Mononuclear cell (primary cell): ENCODE data around the gene SLC17A7. TPM values are rescaled to one million over a fixed set of nuclear protein-coding genes. Genes with fewer than 3 reads are reported as not detected.

Experiments
- H3K27me3 ChIP-seq: 2 replicates; pipeline ENCODE4 v1.6.0; 2011; ENCODE audit warnings: low read length, control low read depth; ENCODE audit not compliant: insufficient read depth
- H3K4me1 ChIP-seq: 2 replicates; pipeline ENCODE4 v1.5.1; 2011; ENCODE audit warnings: mild to moderate bottlenecking, low read length, control low read depth; ENCODE audit not compliant: insufficient read depth
- H3K4me3 ChIP-seq: 2 replicates; pipeline ENCODE4 v1.5.1; 2011; ENCODE audit warnings: mild to moderate bottlenecking, low read length, moderate library complexity
- H3K9me3 ChIP-seq: 2 replicates; pipeline ENCODE4 v1.5.1; 2011; ENCODE audit warnings: low read depth, mild to moderate bottlenecking, control low read depth, low read length
- total RNA-seq: library from RNA; depleted of rRNA; stranded (reverse); fragments of >200 nt; gene quantifications from one replicate; pipeline ENCODE4 v1.2.3, GENCODE V29; 2012

SLC17A7 gene
- total RNA-seq, 1 donor = not detected

GRCh38 chr19:49419173-49419572 is 22.2 kb downstream of the SLC17A7 start:
- Histone ChIP-seq H3K9me3 (no peaks in the 10 kb centered on the region), H3K27me3 (peaks cover 56% of the 10 kb centered on the region), H3K4me3 (no peak overlapping the region), H3K4me1 (peaks cover 31% of the 10 kb centered on the region)

GRCh38 chr19:49418511-49418910 is 22.8 kb downstream of the SLC17A7 start:
- Histone ChIP-seq H3K4me1 (peaks cover 27% of the 10 kb centered on the region), H3K9me3 (no peaks in the 10 kb centered on the region), H3K27me3 (peaks cover 49% of the 10 kb centered on the region), H3K4me3 (no peak overlapping the region)

- H3K9me3 ChIP-seq = no peaks in the 10 kb centered on the region
- peaks cover 35% of the 10 kb centered on the region for H3K27me3 ChIP-seq
- H3K4me1 ChIP-seq = peaks cover 14% of the 10 kb centered on the region
- H3K4me3 ChIP-seq = no peak overlapping the region
Measured at GRCh38 chr19:49417088-49417487, 24.2 kb downstream of the SLC17A7 start.

GRCh38 chr19:49415810-49416200 is 25.5 kb downstream of the SLC17A7 start:
- H3K27me3 ChIP-seq = peaks cover 24% of the 10 kb centered on the region
- H3K9me3 ChIP-seq = no peaks in the 10 kb centered on the region
- peaks cover 5% of the 10 kb centered on the region for H3K4me1 ChIP-seq
- no peak overlapping the region for H3K4me3 ChIP-seq

GRCh38 chr19:49415102-49415809 is 26.1 kb downstream of the SLC17A7 start:
- Histone ChIP-seq H3K27me3 (peaks cover 18% of the 10 kb centered on the region), H3K4me1 (peaks cover 8% of the 10 kb centered on the region)

GRCh38 chr19:49414256-49414655 is 27.1 kb downstream of the SLC17A7 start:
- H3K4me1 ChIP-seq = peaks cover 18% of the 10 kb centered on the region
- H3K4me3 ChIP-seq = no peak overlapping the region
- no peaks in the 10 kb centered on the region for H3K9me3 ChIP-seq
- H3K27me3 ChIP-seq = peaks cover 8% of the 10 kb centered on the region

More at GRCh38 chr19:49415102-49415809, 26.1 kb downstream of the SLC17A7 start:
- Histone ChIP-seq H3K4me3 (no peak overlapping the region), H3K9me3 (no peaks in the 10 kb centered on the region)

GRCh38 chr19:49413348-49413747 is 28.0 kb downstream of the SLC17A7 start:
- Histone ChIP-seq H3K4me1 (peaks cover 27% of the 10 kb centered on the region), H3K27me3 (no peaks in the 10 kb centered on the region), H3K9me3 (no peaks in the 10 kb centered on the region), H3K4me3 (no peak overlapping the region)

- peaks cover 36% of the 10 kb centered on the region for H3K4me1 ChIP-seq
- no peaks in the 10 kb centered on the region for H3K9me3 ChIP-seq
- H3K27me3 ChIP-seq = no peaks in the 10 kb centered on the region
- H3K4me3 ChIP-seq = no peak overlapping the region
Measured at GRCh38 chr19:49411681-49412326, 29.5 kb downstream of the SLC17A7 start.

- Histone ChIP-seq H3K4me1 (peaks cover 37% of the 10 kb centered on the region), H3K9me3 (no peaks in the 10 kb centered on the region), H3K4me3 (no peak overlapping the region), H3K27me3 (no peaks in the 10 kb centered on the region)
Measured at GRCh38 chr19:49409441-49410029, 31.8 kb downstream of the SLC17A7 start.

- Histone ChIP-seq H3K27me3 (no peaks in the 10 kb centered on the region), H3K4me3 (no peak overlapping the region), H3K9me3 (no peaks in the 10 kb centered on the region), H3K4me1 (peaks cover 37% of the 10 kb centered on the region)
Measured at GRCh38 chr19:49408816-49409440, 32.4 kb downstream of the SLC17A7 start.

GRCh38 chr19:49407482-49408015 is 33.8 kb downstream of the SLC17A7 start:
- no peaks in the 10 kb centered on the region for H3K9me3 ChIP-seq
- H3K27me3 ChIP-seq = no peaks in the 10 kb centered on the region
- H3K4me3 ChIP-seq = no peak overlapping the region
- peaks cover 37% of the 10 kb centered on the region for H3K4me1 ChIP-seq

- H3K27me3 ChIP-seq = no peaks in the 10 kb centered on the region
- H3K4me3 ChIP-seq = no peak overlapping the region
- H3K4me1 ChIP-seq = peaks cover 35% of the 10 kb centered on the region
- no peaks in the 10 kb centered on the region for H3K9me3 ChIP-seq
Measured at GRCh38 chr19:49407079-49407478, 34.2 kb downstream of the SLC17A7 start.

- Histone ChIP-seq H3K4me3 (no peak overlapping the region), H3K4me1 (peaks cover 12% of the 10 kb centered on the region), H3K27me3 (no peaks in the 10 kb centered on the region), H3K9me3 (no peaks in the 10 kb centered on the region)
Measured at GRCh38 chr19:49403404-49404187, 37.7 kb downstream of the SLC17A7 start.

GRCh38 chr19:49400029-49400428 is 41.3 kb downstream of the SLC17A7 start:
- Histone ChIP-seq H3K4me3 (no peak overlapping the region), H3K4me1 (no peaks in the 10 kb centered on the region), H3K9me3 (no peaks in the 10 kb centered on the region), H3K27me3 (no peaks in the 10 kb centered on the region)
